GM12878 (cell line): ENCODE measurements around the gene FBXL22. TPM values are rescaled to one million over a fixed set of nuclear protein-coding genes. Genes with fewer than 3 reads are reported as not detected.

Experiments
- ATAC-seq: fragments of 200-7000 bp; cut with Tn5 transposase; 3 replicates; pipeline ENCODE4 v1.9.1; 2020; ENCODE audit warnings: mild to moderate bottlenecking, moderate library complexity
- BruUV-seq: library from RNA; stranded (reverse); fragments of 400-500 nt; replicated peaks from 2 replicates; lab custom pipeline; 2021; lab: Mats Ljungman, UMichigan
- CTCF ChIA-PET: fragments of 300-600 bp; sonication (Branson Sonifier 250); formaldehyde crosslinking; extraction: SDS; loops from one replicate; lab custom pipeline; 2021; ENCODE audit warnings: inconsistent platforms; lab: Yijun Ruan, JAX
- POLR2A ChIA-PET: fragments of 350-600 bp; formaldehyde crosslinking; extraction: SDS; loops from one replicate; lab custom pipeline; 2021; ENCODE audit warnings: inconsistent platforms; lab: Charles Lee
- RAD21 ChIA-PET: fragments of 300-600 bp; sonication (Branson Sonifier 250); formaldehyde crosslinking; loops from one replicate; lab custom pipeline; 2023; ENCODE audit warnings: antibody characterized with exemption; ENCODE audit not compliant: unreplicated experiment; lab: Charles Lee
- SMC1A ChIA-PET: fragments of 300-600 bp; sonication (Branson Sonifier 250); formaldehyde crosslinking; loops from one replicate; lab custom pipeline; 2023; ENCODE audit not compliant: unreplicated experiment, uncharacterized antibody; lab: Charles Lee
- DNase-seq: peaks from one replicate; pipeline ENCODE4 v3.0.0-alpha.2; 2011; ENCODE audit warnings: low read depth, low spot score
- FAIRE-seq: peaks from 3 replicates; lab custom pipeline; 2011; peaks lifted over from hg19 to GRCh38; lab: Jason Lieb, UNC
- H2AFZ ChIP-seq: 2 replicates; pipeline ENCODE4 v1.6.0; 2011; ENCODE audit warnings: low read depth, low read length, control low read depth; ENCODE audit not compliant: control insufficient read depth
- H3K27ac ChIP-seq: 2 replicates; pipeline ENCODE4 v1.5.1; 2011; ENCODE audit warnings: control low read depth; ENCODE audit not compliant: control insufficient read depth, insufficient read depth
- H3K27me3 ChIP-seq, 2 experiments: replicated peaks in 1 of 2; 2 replicates each; pipeline versions ENCODE4 v1.6.0 to v1.6.1; 2011; ENCODE audit warnings: low read length in 1 of 2; ENCODE audit not compliant: control insufficient read depth in 2 of 2, insufficient read depth in 2 of 2
- H3K36me3 ChIP-seq, 2 experiments: 2 replicates each; pipeline ENCODE4 v1.5.1; 2011; ENCODE audit warnings: low read length in 1 of 2; ENCODE audit not compliant: control insufficient read depth in 2 of 2, insufficient read depth in 2 of 2
- H3K4me1 ChIP-seq: 2 replicates; pipeline ENCODE4 v1.6.1; 2011; ENCODE audit warnings: mild to moderate bottlenecking, low read length, moderate library complexity, mixed read lengths; ENCODE audit not compliant: control insufficient read depth, insufficient read depth
- H3K4me2 ChIP-seq: 2 replicates; pipeline ENCODE4 v1.6.0; 2011; ENCODE audit warnings: control low read depth; ENCODE audit not compliant: control insufficient read depth, insufficient read depth
- H3K4me3 ChIP-seq: fragments of 200-600 bp; sonication (generic); 2 replicates; pipeline ENCODE4 v1.5.1; 2016
- H3K79me2 ChIP-seq: 2 replicates; pipeline ENCODE4 v1.6.0; 2011; ENCODE audit warnings: low read length; ENCODE audit not compliant: control insufficient read depth, insufficient read depth
- H3K9ac ChIP-seq: 2 replicates; pipeline ENCODE4 v1.8.0; 2011; ENCODE audit warnings: low read length, control low read depth, mixed read lengths; ENCODE audit not compliant: control insufficient read depth, insufficient read depth
- H3K9me3 ChIP-seq: replicated peaks from 3 replicates; pipeline ENCODE4 v1.5.1; 2011; ENCODE audit warnings: mild to moderate bottlenecking, low read length; ENCODE audit not compliant: control insufficient read depth, insufficient read depth
- H4K20me1 ChIP-seq: 2 replicates; pipeline ENCODE4 v1.6.0; 2011; ENCODE audit not compliant: control insufficient read depth, insufficient read depth
- BCL3 ChIP-seq: IDR thresholded peaks from 2 replicates; pipeline ENCODE4 v1.6.1; 2011; ENCODE audit warnings: borderline replicate concordance, low read depth, mild to moderate bottlenecking, moderate library complexity, low read length; ENCODE audit not compliant: insufficient read depth, poor library complexity, severe bottlenecking
- CBX3 ChIP-seq: fragments of 200-600 bp; sonication (generic); IDR thresholded peaks from 2 replicates; pipeline ENCODE4 v1.6.1; 2016; ENCODE audit warnings: low read depth, borderline replicate concordance
- CBX5 ChIP-seq: sonication (generic); IDR thresholded peaks from 2 replicates; pipeline ENCODE4 v1.6.1; 2016; ENCODE audit warnings: low read depth, moderate library complexity, mild to moderate bottlenecking, inconsistent platforms
- MEF2A ChIP-seq: IDR thresholded peaks from 2 replicates; pipeline ENCODE4 v1.6.1; 2011; ENCODE audit warnings: low read depth, mild to moderate bottlenecking, low read length, moderate library complexity; ENCODE audit not compliant: insufficient read depth
- POLR2AphosphoS2 ChIP-seq: IDR thresholded peaks from 2 replicates; pipeline ENCODE4 v1.6.1; 2011; ENCODE audit warnings: low read depth, mild to moderate bottlenecking, low read length, improper control_type of control experiment, moderate library complexity
- STAT3 ChIP-seq: IDR thresholded peaks from 2 replicates; pipeline ENCODE4 v1.6.1; 2011; ENCODE audit warnings: low read depth, low read length, improper control_type of control experiment
- YBX1 ChIP-seq: fragments of 450-650 bp; IDR thresholded peaks from 2 replicates; pipeline ENCODE4 v1.6.1; 2016; ENCODE audit warnings: antibody characterized with exemption
- ZNF384 ChIP-seq: IDR thresholded peaks from 2 replicates; pipeline ENCODE4 v1.6.1; 2012; ENCODE audit warnings: low read depth, mild to moderate bottlenecking, low read length, improper control_type of control experiment, borderline replicate concordance
- WGBS: methylation state at CpG from one replicate; pipeline ENCODE4 v1.1.6; 2016; ENCODE audit warnings: low lambda C conversion rate; ENCODE audit not compliant: insufficient replicate concordance, insufficient coverage; ENCODE audit errors: missing lambda C conversion rate; 5-methylcytosine and 5-hydroxymethylcytosine counted together
- in situ Hi-C: fragments of 300-500 bp; cut with MboI; formaldehyde crosslinking; loops from 9 replicates; pipeline ENCODE4 v1.14.3; 2018; ENCODE audit warnings: mixed read lengths
- intact Hi-C: fragments of 100-400 bp; cut with micrococcal nuclease; formaldehyde crosslinking; loops from one replicate; pipeline ENCODE4 v1.14.2; 2022; ENCODE audit not compliant: unreplicated experiment
- polyA plus RNA-seq, 11 experiments: library from polyadenylated mRNA; depleted of rRNA in 4 of 11; unstranded in 6 of 11; stranded (reverse) in 5 of 11; fragments of >200 nt; fragmentation: Nextera tagmentation in 4 of 11; fragmentation: Illumina TruSeq in 1 of 11; extraction: Ambion mirVana in 4 of 11; extraction: Trizol in 1 of 11; gene quantifications; 1 replicate in 1 of 11; 2 replicates in 10 of 11; pipeline versions ENCODE4 v1.2.1 to v1.2.3, GENCODE V29; 2011 to 2016; ENCODE audit warnings: inconsistent platforms in 2 of 11, missing spikeins in 2 of 11, low read depth in 1 of 11
- total RNA-seq, 4 experiments: library from RNA; depleted of rRNA in 3 of 4; stranded (reverse); fragments of >200 nt in 3 of 4; fragmentation: Illumina TruSeq in 1 of 4; extraction: Trizol in 1 of 4; gene quantifications; 2 replicates each; pipeline versions ENCODE4 v1.2.1 to v1.2.3, GENCODE V29; 2013 to 2021
- TF ChIP-seq, protein P1 (sequence below): IDR thresholded peaks from 2 replicates; pipeline ENCODE4 v1.6.1; 2012; ENCODE audit warnings: low read depth, low read length, improper control_type of control experiment
- TF ChIP-seq, protein P2 (sequence below): fragments of 450-650 bp; IDR thresholded peaks from 2 replicates; pipeline ENCODE4 v1.6.1; 2016; ENCODE audit warnings: mild to moderate bottlenecking, moderate library complexity, borderline replicate concordance

The FBXL22 gene
- total and polyA plus RNA-seq, 10 of the 15 experiments (the other 5 are each of a cell fraction or from before 2014, with no cell fraction given) = 0.05 to 2.6 (median 0.52) TPM

GRCh38 chr15:63564093-63564492, 33.1 kb upstream of the FBXL22 start:
- no peaks in the 10 kb centered on the region for H4K20me1 ChIP-seq
- no TSS peak for BruUV-seq
- no peak overlapping the region for H3K4me3 ChIP-seq
- H3K27ac ChIP-seq = no peak overlapping the region
- POLR2A ChIA-PET = interaction anchor here (1.0 to 1.4 kb wide), 2 partner anchors 14 to 56 kb away, joined by 3 to 4 read pairs; no protein-coding TSS in a partner anchor
- no peaks in the 10 kb centered on the region for H3K27me3 ChIP-seq
- 0% methylated on average over 3 of the region's 3 CpGs for WGBS
- H3K79me2 ChIP-seq = no peaks in the 10 kb centered on the region
- H3K9me3 ChIP-seq = no peaks in the 10 kb centered on the region
- RAD21 ChIA-PET = interaction anchor here (0.9 to 2.1 kb wide), 4 partner anchors 11 to 56 kb away, joined by 3 to 6 read pairs (median 4); no protein-coding TSS in a partner anchor
- in situ Hi-C loops (no loop called here), intact Hi-C loops (no loop called here)
- SMC1A ChIA-PET = interaction anchor here (0.9 to 2.9 kb wide), 14 partner anchors 8 to 98 kb away, joined by 3 to 15 read pairs (median 8); no protein-coding TSS in a partner anchor
- H3K36me3 ChIP-seq = peaks cover 14 to 22% of the 10 kb centered on the region in 2 experiments
- TF ChIP-seq MEF2A (no peak), YBX1 (no peak), CBX3 (no peak), POLR2AphosphoS2 (no peak), STAT3 (no peak), CBX5 (no peak), BCL3 (no peak), ZNF384 (no peak)
- TF ChIP-seq, protein P1, sequence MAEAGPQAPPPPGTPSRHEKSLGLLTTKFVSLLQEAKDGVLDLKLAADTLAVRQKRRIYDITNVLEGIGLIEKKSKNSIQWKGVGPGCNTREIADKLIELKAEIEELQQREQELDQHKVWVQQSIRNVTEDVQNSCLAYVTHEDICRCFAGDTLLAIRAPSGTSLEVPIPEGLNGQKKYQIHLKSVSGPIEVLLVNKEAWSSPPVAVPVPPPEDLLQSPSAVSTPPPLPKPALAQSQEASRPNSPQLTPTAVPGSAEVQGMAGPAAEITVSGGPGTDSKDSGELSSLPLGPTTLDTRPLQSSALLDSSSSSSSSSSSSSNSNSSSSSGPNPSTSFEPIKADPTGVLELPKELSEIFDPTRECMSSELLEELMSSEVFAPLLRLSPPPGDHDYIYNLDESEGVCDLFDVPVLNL = no peak
- TF ChIP-seq, protein P2, sequence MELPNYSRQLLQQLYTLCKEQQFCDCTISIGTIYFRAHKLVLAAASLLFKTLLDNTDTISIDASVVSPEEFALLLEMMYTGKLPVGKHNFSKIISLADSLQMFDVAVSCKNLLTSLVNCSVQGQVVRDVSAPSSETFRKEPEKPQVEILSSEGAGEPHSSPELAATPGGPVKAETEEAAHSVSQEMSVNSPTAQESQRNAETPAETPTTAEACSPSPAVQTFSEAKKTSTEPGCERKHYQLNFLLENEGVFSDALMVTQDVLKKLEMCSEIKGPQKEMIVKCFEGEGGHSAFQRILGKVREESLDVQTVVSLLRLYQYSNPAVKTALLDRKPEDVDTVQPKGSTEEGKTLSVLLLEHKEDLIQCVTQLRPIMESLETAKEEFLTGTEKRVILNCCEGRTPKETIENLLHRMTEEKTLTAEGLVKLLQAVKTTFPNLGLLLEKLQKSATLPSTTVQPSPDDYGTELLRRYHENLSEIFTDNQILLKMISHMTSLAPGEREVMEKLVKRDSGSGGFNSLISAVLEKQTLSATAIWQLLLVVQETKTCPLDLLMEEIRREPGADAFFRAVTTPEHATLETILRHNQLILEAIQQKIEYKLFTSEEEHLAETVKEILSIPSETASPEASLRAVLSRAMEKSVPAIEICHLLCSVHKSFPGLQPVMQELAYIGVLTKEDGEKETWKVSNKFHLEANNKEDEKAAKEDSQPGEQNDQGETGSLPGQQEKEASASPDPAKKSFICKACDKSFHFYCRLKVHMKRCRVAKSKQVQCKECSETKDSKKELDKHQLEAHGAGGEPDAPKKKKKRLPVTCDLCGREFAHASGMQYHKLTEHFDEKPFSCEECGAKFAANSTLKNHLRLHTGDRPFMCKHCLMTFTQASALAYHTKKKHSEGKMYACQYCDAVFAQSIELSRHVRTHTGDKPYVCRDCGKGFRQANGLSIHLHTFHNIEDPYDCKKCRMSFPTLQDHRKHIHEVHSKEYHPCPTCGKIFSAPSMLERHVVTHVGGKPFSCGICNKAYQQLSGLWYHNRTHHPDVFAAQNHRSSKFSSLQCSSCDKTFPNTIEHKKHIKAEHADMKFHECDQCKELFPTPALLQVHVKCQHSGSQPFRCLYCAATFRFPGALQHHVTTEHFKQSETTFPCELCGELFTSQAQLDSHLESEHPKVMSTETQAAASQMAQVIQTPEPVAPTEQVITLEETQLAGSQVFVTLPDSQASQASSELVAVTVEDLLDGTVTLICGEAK = no peak
- ATAC-seq (no peak), FAIRE-seq (no peak), DNase-seq (no peak)
- H3K9ac ChIP-seq = no peak overlapping the region
- CTCF ChIA-PET = interaction anchor here (1.3 to 1.7 kb wide), 4 partner anchors 17 to 99 kb away, joined by 3 to 7 read pairs (median 4); no protein-coding TSS in a partner anchor
- H2AFZ ChIP-seq = no peak overlapping the region
- no peak overlapping the region for H3K4me2 ChIP-seq
- H3K4me1 ChIP-seq = no peaks in the 10 kb centered on the region
